Mesenchymal stem cell (in vitro differentiated cells and primary cell): Measurements from ENCODE around the gene CBX3. TPM values are rescaled to one million over a fixed set of nuclear protein-coding genes. Genes with fewer than 3 reads are reported as not detected.
"Not testable (repeated sequence)": the region's sequence is repeated elsewhere in the genome, so short reads cannot be mapped to it uniquely, and the experiment has no call there.

Experiments
- DNase-seq: peaks from one replicate; pipeline ENCODE4 v3.0.0-alpha.2; 2013
- H2AFZ ChIP-seq: one replicate; pipeline ENCODE4 v1.6.1; 2013; ENCODE audit warnings: low read depth, mild to moderate bottlenecking, control low read depth, inconsistent platforms, low read length, moderate library complexity
- H2AK5ac ChIP-seq: 2 replicates; pipeline ENCODE4 v1.6.1; 2013; ENCODE audit warnings: low read length, moderate library complexity, mild to moderate bottlenecking, inconsistent platforms; ENCODE audit not compliant: severe bottlenecking
- H2BK120ac ChIP-seq: one replicate; pipeline ENCODE4 v1.6.1; 2013; ENCODE audit warnings: low read depth, mild to moderate bottlenecking, inconsistent platforms, low read length, moderate library complexity
- H2BK12ac ChIP-seq, 2 experiments: one replicate each; pipeline ENCODE4 v1.6.1; 2013; ENCODE audit warnings: inconsistent platforms in 2 of 2, low read length in 2 of 2, mild to moderate bottlenecking in 2 of 2, moderate library complexity in 2 of 2, control low read depth in 1 of 2
- H2BK15ac ChIP-seq: one replicate; pipeline ENCODE4 v1.6.1; 2013; ENCODE audit warnings: mild to moderate bottlenecking, low read depth, inconsistent platforms; ENCODE audit not compliant: poor library complexity, severe bottlenecking
- H2BK5ac ChIP-seq: 2 replicates; pipeline ENCODE4 v1.6.1; 2013; ENCODE audit warnings: low read depth, mild to moderate bottlenecking, low read length, control low read depth, inconsistent platforms; ENCODE audit not compliant: poor library complexity, severe bottlenecking
- H3K14ac ChIP-seq, 2 experiments: one replicate each; pipeline ENCODE4 v1.6.1; 2013; ENCODE audit warnings: inconsistent platforms in 2 of 2, low read length in 2 of 2, control low read depth in 1 of 2, mild to moderate bottlenecking in 1 of 2, moderate library complexity in 1 of 2
- H3K18ac ChIP-seq, 2 experiments: one replicate each; pipeline ENCODE4 v1.6.1; 2013; ENCODE audit warnings: inconsistent platforms in 2 of 2, low read length in 2 of 2, control low read depth in 1 of 2, low read depth in 1 of 2, mild to moderate bottlenecking in 1 of 2
- H3K23ac ChIP-seq, 2 experiments: one replicate each; pipeline ENCODE4 v1.6.1; 2013; ENCODE audit warnings: inconsistent platforms in 2 of 2, low read length in 2 of 2, mild to moderate bottlenecking in 2 of 2, moderate library complexity in 2 of 2, control low read depth in 1 of 2
- H3K27ac ChIP-seq: 2 replicates; pipeline ENCODE4 v1.5.1; 2013; ENCODE audit warnings: mild to moderate bottlenecking, moderate library complexity, low read length, control low read depth, inconsistent platforms; ENCODE audit not compliant: poor library complexity, severe bottlenecking
- H3K27me3 ChIP-seq, 2 experiments: 2 replicates each; pipeline versions ENCODE4 v1.6.1 to v1.7.0; 2013; ENCODE audit warnings: low read length in 2 of 2, mild to moderate bottlenecking in 2 of 2, moderate library complexity in 2 of 2, control low read depth in 1 of 2, inconsistent platforms in 1 of 2; ENCODE audit not compliant: control insufficient read depth in 1 of 2, insufficient read depth in 1 of 2
- H3K36me3 ChIP-seq, 2 experiments: 2 replicates each; pipeline versions ENCODE4 v1.6.1 to v1.7.0; 2013; ENCODE audit warnings: low read length in 2 of 2, control low read depth in 1 of 2, inconsistent platforms in 1 of 2, low read depth in 1 of 2, mild to moderate bottlenecking in 1 of 2; ENCODE audit not compliant: insufficient read depth in 2 of 2, control insufficient read depth in 1 of 2
- H3K4ac ChIP-seq, 2 experiments: one replicate each; pipeline ENCODE4 v1.6.1; 2013; ENCODE audit warnings: inconsistent platforms in 2 of 2, low read length in 2 of 2, mild to moderate bottlenecking in 2 of 2, moderate library complexity in 2 of 2, control low read depth in 1 of 2, low read depth in 1 of 2
- H3K4me1 ChIP-seq: 2 replicates; pipeline ENCODE4 v1.6.1; 2013; ENCODE audit warnings: low read depth, low read length, control low read depth; ENCODE audit not compliant: control insufficient read depth, insufficient read depth
- H3K4me2 ChIP-seq: 2 replicates; pipeline ENCODE4 v1.6.1; 2013; ENCODE audit warnings: low read length, mild to moderate bottlenecking, inconsistent platforms; ENCODE audit not compliant: poor library complexity, severe bottlenecking
- H3K4me3 ChIP-seq, 2 experiments: 2 replicates each; pipeline versions ENCODE4 v1.5.1 to v1.7.0; 2013; ENCODE audit warnings: low read length in 2 of 2, mild to moderate bottlenecking in 2 of 2, control low read depth in 1 of 2, low read depth in 1 of 2; ENCODE audit not compliant: insufficient read depth in 1 of 2
- H3K79me1 ChIP-seq: replicated peaks from 2 replicates; pipeline ENCODE4 v1.6.1; 2013; ENCODE audit warnings: mild to moderate bottlenecking, control low read depth, low read length, inconsistent platforms; ENCODE audit not compliant: poor library complexity, severe bottlenecking
- H3K9ac ChIP-seq: 2 replicates; pipeline ENCODE4 v1.7.0; 2013; ENCODE audit warnings: mild to moderate bottlenecking, low read length, moderate library complexity
- H3K9me3 ChIP-seq: 2 replicates; pipeline ENCODE4 v1.7.0; 2013; ENCODE audit warnings: mild to moderate bottlenecking, low read length; ENCODE audit not compliant: control insufficient read depth
- H4K8ac ChIP-seq: one replicate; pipeline ENCODE4 v1.6.1; 2013; ENCODE audit warnings: inconsistent platforms, mild to moderate bottlenecking, low read length, moderate library complexity
- H4K91ac ChIP-seq: one replicate; pipeline ENCODE4 v1.6.1; 2013; ENCODE audit warnings: mild to moderate bottlenecking, low read length, inconsistent platforms
- WGBS: methylation state at CpG from one replicate; pipeline ENCODE4 v1.1.7; 2013; ENCODE audit warnings: mixed read lengths; 5-methylcytosine and 5-hydroxymethylcytosine counted together
- polyA plus RNA-seq, 2 experiments: library from polyadenylated mRNA; stranded (reverse); fragments of 200-250 nt; gene quantifications; one replicate each; pipeline ENCODE4 v1.2.3, GENCODE V29; 2013

The CBX3 gene
- polyA plus RNA-seq (2013, experiment 1 of 2), result 144 TPM
- polyA plus RNA-seq (2013, experiment 2 of 2), result 150 TPM

DNA sequence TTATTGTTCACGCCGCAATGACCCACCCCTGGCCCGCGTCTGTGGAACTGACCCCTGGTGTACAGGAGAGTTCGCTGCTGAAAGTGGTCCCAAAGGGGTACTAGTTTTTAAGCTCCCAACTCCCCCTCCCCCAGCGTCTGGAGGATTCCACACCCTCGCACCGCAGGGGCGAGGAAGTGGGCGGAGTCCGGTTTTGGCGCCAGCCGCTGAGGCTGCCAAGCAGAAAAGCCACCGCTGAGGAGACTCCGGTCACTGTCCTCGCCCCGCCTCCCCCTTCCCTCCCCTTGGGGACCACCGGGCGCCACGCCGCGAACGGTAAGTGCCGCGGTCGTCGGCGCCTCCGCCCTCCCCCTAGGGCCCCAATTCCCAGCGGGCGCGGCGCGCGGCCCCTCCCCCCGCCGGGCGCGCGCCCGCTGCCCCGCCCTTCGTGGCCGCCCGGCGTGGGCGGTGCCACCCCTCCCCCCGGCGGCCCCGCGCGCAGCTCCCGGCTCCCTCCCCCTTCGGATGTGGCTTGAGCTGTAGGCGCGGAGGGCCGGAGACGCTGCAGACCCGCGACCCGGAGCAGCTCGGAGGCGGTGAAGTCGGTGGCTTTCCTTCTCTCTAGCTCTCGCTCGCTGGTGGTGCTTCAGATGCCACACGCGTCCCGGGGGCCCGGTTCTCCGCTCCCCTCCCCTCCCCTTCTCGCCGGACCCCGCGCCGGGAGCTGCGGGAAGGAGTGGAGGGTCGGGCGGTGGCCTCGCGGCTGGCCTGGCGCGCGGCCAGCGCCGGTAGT is at the start of gene CBX3:
Gene CBX3, plus strand, starts transcription at position 499 of the 772 bp plus-strand sequence. CDS start 1,254 bp downstream, outside the sequence.
- peak within 1 kb of the TSS; percentile 93 for H2BK15ac ChIP-seq
- peak within 1 kb of the TSS; percentile 95 for H2BK5ac ChIP-seq
- H2AK5ac ChIP-seq, result peak within 1 kb of the TSS; percentile 64
- H3K4me3 ChIP-seq, result peak within 1 kb of the TSS; percentile 93 to 100
- no peaks in the 10 kb centered on the region for H3K27me3 ChIP-seq
- peak within 1 kb of the TSS; percentile 28 to 91 for H2BK12ac ChIP-seq
- peak within 1 kb of the TSS; percentile 98 for H4K91ac ChIP-seq
- peak within 1 kb of the TSS; percentile 98 for H2BK120ac ChIP-seq
- 1% methylated on average over 59 of the region's 86 CpGs for WGBS
- H3K4me2 ChIP-seq, result peak within 1 kb of the TSS; percentile 92
- H3K36me3 ChIP-seq, result peaks cover 0 to 48% of the 10 kb centered on the region in 2 experiments
- no peak within 1 kb of the TSS for H2AFZ ChIP-seq
- H3K9me3 ChIP-seq, result no peaks in the 10 kb centered on the region
- peak; percentile 92 for DNase-seq
- H3K4me1 ChIP-seq, result peaks cover 3% of the 10 kb centered on the region
- peak within 1 kb of the TSS; percentile 76 to 91 for H3K14ac ChIP-seq
- H3K18ac ChIP-seq, result peak within 1 kb of the TSS; percentile 99 to 100
- H4K8ac ChIP-seq, result peak within 1 kb of the TSS; percentile 89
- peak within 1 kb of the TSS; percentile 100 for H3K27ac ChIP-seq
- H3K4ac ChIP-seq, result peak within 1 kb of the TSS; percentile 99 to 100
- no peaks in the 10 kb centered on the region for H3K79me1 ChIP-seq
- H3K9ac ChIP-seq, result peak within 1 kb of the TSS; percentile 100
- H3K23ac ChIP-seq, result peak within 1 kb of the TSS in 1 of 2 experiments; percentile 98

DNA sequence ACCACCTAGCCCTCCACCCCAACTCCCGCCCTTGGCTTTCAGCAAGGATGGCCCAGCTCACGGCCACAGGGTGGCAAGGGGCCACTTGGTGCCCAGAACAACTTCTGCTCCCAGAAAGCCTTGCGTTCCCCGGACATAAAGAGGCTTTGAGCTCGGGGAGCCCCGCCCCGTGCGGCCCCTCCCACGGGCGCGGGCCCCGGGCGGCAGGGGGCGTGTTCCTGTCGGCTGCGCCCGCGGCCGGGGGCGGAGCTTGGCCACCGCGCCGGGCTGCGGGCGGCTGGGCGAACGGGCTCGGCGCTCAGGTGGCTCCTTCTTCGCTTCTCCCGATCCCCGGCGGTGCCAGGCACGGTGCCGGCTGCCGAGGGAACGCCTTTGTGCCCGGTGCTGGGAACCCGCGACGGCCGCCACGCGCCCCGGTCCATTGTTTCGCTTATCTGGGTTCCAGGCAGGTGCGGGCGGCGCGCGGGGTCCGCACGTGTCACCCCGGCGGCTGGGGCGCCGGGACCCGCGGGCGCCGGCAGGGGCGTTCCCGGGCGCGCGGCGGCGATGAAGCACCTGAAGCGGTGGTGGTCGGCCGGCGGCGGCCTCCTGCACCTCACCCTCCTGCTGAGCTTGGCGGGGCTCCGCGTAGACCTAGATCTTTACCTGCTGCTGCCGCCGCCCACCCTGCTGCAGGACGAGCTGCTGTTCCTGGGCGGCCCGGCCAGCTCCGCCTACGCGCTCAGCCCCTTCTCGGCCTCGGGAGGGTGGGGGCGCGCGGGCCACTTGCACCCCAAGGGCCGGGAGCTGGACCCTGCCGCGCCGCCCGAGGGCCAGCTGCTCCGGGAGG is 49.4 kb upstream of the CBX3 start, which contains the start of gene NFE2L3:
Gene NFE2L3, plus strand, starts transcription at position 246 of the 829 bp plus-strand sequence. Its CDS starts 301 bp downstream, at position 547.
- Histone ChIP-seq H2BK120ac (peak within 1 kb of the TSS; percentile 55), H2BK12ac (peak within 1 kb of the TSS; percentile 59 to 93), H3K23ac (peak within 1 kb of the TSS in 1 of 2 experiments; percentile 96), H3K4ac (peak within 1 kb of the TSS; percentile 75 to 93), H3K27me3 (peaks cover 0 to 46% of the 10 kb centered on the region in 2 experiments), H3K79me1 (peaks cover 3% of the 10 kb centered on the region), H3K4me2 (peak within 1 kb of the TSS; percentile 81), H4K91ac (peak within 1 kb of the TSS; percentile 92), H3K9ac (no peak within 1 kb of the TSS), H4K8ac (peak within 1 kb of the TSS; percentile 96), H3K4me1 (peaks cover 32% of the 10 kb centered on the region), H2AFZ (peak within 1 kb of the TSS; percentile 93), H2BK15ac (peak within 1 kb of the TSS; percentile 78), H3K14ac (peak within 1 kb of the TSS in 1 of 2 experiments; percentile 97), H2BK5ac (no peak within 1 kb of the TSS), H3K36me3 (no peaks in the 10 kb centered on the region), H2AK5ac (no peak within 1 kb of the TSS), H3K27ac (peak within 1 kb of the TSS; percentile 66), H3K9me3 (peaks cover 4% of the 10 kb centered on the region), H3K18ac (peak within 1 kb of the TSS; percentile 87 to 98), H3K4me3 (peak within 1 kb of the TSS; percentile 58 to 92)
- DNase-seq, result peak; percentile 64
- under 1% methylated on average over 64 of the region's 95 CpGs for WGBS

- WGBS, result 3% methylated on average over 32 of the region's 54 CpGs
- not testable (repeated sequence) for H3K79me1 ChIP-seq, H3K36me3 ChIP-seq, H4K91ac ChIP-seq, H3K23ac ChIP-seq, H4K8ac ChIP-seq, H2AK5ac ChIP-seq, H3K9ac ChIP-seq, H2BK15ac ChIP-seq, H2BK5ac ChIP-seq, H3K9me3 ChIP-seq, H2AFZ ChIP-seq, H2BK120ac ChIP-seq
- Histone ChIP-seq H3K27ac (peak overlapping the region; percentile 66), H3K4me2 (peak overlapping the region; percentile 81), H3K4me3 (peak overlapping the region in 1 of 2 experiments; percentile 92), H2BK12ac (peak overlapping the region in 1 of 2 experiments; percentile 19), H3K4me1 (peaks cover 34% of the 10 kb centered on the region), H3K18ac (peak overlapping the region in 1 of 2 experiments; percentile 46), H3K27me3 (peaks cover 0 to 46% of the 10 kb centered on the region in 2 experiments), H3K4ac (peak overlapping the region in 1 of 2 experiments; percentile 50), H3K14ac (peak overlapping the region in 1 of 2 experiments; percentile 49)
- peak; percentile 18 for DNase-seq
Observed at GRCh38 chr7:26152782-26153240, 48.7 kb upstream of the CBX3 start.
